K562 (cell line): ENCODE data around the gene SRGN. TPM values are rescaled to one million over a fixed set of nuclear protein-coding genes. Genes with fewer than 3 reads are reported as not detected.

Experiments
- CREBBP ChIP-seq: IDR thresholded peaks from one replicate; pipeline ENCODE4 v1.6.1; 2012; ENCODE audit warnings: low read depth, mild to moderate bottlenecking, control low read depth, inconsistent platforms, low read length
- KDM5B ChIP-seq: fragments of 200-600 bp; sonication (generic); IDR thresholded peaks from 2 replicates; pipeline ENCODE4 v1.6.1; 2012; ENCODE audit warnings: low read depth, mild to moderate bottlenecking, moderate library complexity, low read length, control low read depth, inconsistent platforms; ENCODE audit not compliant: insufficient replicate concordance
- KLF1 ChIP-seq: fragments of 450-650 bp; IDR thresholded peaks from 2 replicates; pipeline ENCODE4 v1.6.1; 2016; ENCODE audit warnings: missing genetic modification characterization, missing compliant biosample characterization
- POLR2H ChIP-seq: IDR thresholded peaks from 2 replicates; pipeline ENCODE4 v1.6.1; 2016; ENCODE audit warnings: missing genetic modification characterization, low read depth, mild to moderate bottlenecking, control low read depth, missing compliant biosample characterization, moderate library complexity
- RFX5 ChIP-seq: IDR thresholded peaks from 2 replicates; pipeline ENCODE4 v1.6.1; 2011; ENCODE audit warnings: low read depth, mild to moderate bottlenecking, improper control_type of control experiment, low read length
- ZNF133 ChIP-seq: fragments of 250-450 bp; sonication (Bioruptor Pico); IDR thresholded peaks from 2 replicates; pipeline ENCODE4 v1.4.0; 2020; ENCODE audit warnings: mild to moderate bottlenecking
- ZNF263 ChIP-seq: sonication (generic); formaldehyde crosslinking; IDR thresholded peaks from 2 replicates; pipeline ENCODE4 v1.8.0; 2022; ENCODE audit warnings: mild to moderate bottlenecking, missing genetic modification reagents, borderline replicate concordance
- ZNF274 ChIP-seq: IDR thresholded peaks from 2 replicates; pipeline ENCODE4 v1.6.1; 2011; ENCODE audit warnings: low read depth, mild to moderate bottlenecking, low read length, moderate library complexity, borderline replicate concordance
- polyA plus RNA-seq, 8 experiments: library from polyadenylated mRNA; depleted of rRNA in 4 of 8; stranded (reverse) in 5 of 8; unstranded in 3 of 8; fragments of >200 nt; fragmentation: Nextera tagmentation in 2 of 8; fragmentation: Illumina TruSeq in 1 of 8; extraction: Ambion mirVana in 2 of 8; extraction: Trizol in 1 of 8; gene quantifications; 2 replicates each; pipeline versions ENCODE4 v1.2.1 to v1.2.3, GENCODE V29; 2011 to 2014; ENCODE audit warnings: inconsistent platforms in 1 of 8, missing spikeins in 1 of 8
- total RNA-seq, 7 experiments: library from RNA; depleted of rRNA in 6 of 7; stranded (reverse); fragments of >200 nt in 6 of 7; fragmentation: Illumina TruSeq in 2 of 7; extraction: Trizol in 2 of 7; gene quantifications; 2 replicates each; pipeline versions ENCODE4 v1.2.1 to v1.2.3, GENCODE V29; 2011 to 2021; ENCODE audit warnings: low replicate concordance in 1 of 7
- TF ChIP-seq, protein P1 (sequence below), 3 experiments: IDR thresholded peaks in 2 of 3; conservative IDR thresholded peaks in 1 of 3; 2 replicates each; pipeline ENCODE4 v1.5.1; 2011 to 2012; ENCODE audit warnings: low read length in 3 of 3, mild to moderate bottlenecking in 3 of 3, control low read depth in 2 of 3, improper control_type of control experiment in 1 of 3, inconsistent platforms in 1 of 3, low read depth in 1 of 3, mixed read lengths in 1 of 3, moderate library complexity in 1 of 3; ENCODE audit not compliant: insufficient read depth in 2 of 3
- TF ChIP-seq, protein P2 (sequence below): fragments of 250-450 bp; sonication (Bioruptor Pico); IDR thresholded peaks from 2 replicates; pipeline ENCODE4 v1.4.0; 2020
- TF ChIP-seq, protein P3 (sequence below): fragments of 450-650 bp; IDR thresholded peaks from 2 replicates; pipeline ENCODE4 v1.6.1; 2016; ENCODE audit warnings: borderline replicate concordance
- TF ChIP-seq, protein P4 (sequence below): sonication (generic); formaldehyde crosslinking; IDR thresholded peaks from 2 replicates; pipeline ENCODE4 v1.8.0; 2022; ENCODE audit warnings: missing genetic modification reagents, mild to moderate bottlenecking, moderate library complexity, borderline replicate concordance
- TF ChIP-seq, protein P5 (sequence below): sonication (generic); formaldehyde crosslinking; IDR thresholded peaks from 2 replicates; pipeline ENCODE4 v1.8.1; 2023; ENCODE audit warnings: mild to moderate bottlenecking, missing genetic modification reagents

The SRGN gene
- total and polyA plus RNA-seq, 9 of the 15 experiments (the other 6 are each of a cell fraction or from before 2014, with no cell fraction given) = 136 to 304 (median 180) TPM

DNA sequence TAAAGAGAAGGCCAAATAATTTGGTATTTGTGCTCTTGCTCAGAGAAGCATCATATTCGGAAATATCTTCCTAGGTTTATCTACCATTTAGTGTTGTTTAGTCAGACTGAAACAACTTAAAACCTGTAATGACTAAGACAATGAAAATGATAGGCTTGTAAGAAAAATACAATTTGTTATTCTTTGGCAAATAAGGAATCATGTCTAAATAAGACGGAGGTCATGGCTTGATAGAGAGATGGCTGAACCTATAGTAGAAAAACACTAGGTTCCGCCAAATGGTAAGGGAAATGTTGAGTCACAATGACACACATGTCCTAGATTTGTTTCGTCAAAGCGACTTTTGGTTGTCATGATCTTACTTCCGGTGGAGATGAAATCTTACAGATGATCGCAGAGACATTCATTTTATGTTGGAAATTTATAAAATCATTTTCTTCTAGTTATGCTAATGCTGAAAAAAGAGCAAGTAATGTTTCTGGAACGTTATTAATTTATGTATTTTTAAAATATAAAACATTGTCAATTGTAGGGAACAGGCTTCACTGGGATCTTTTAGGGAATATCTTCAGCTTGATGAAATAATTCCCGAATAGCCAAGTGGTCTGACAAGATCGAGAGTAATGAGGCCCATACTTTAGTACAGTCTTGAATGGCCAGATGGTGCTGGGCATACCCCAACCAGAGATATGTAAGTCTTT lies 1.0 kb downstream of the SRGN start (continued):
- TF ChIP-seq, protein P1, sequence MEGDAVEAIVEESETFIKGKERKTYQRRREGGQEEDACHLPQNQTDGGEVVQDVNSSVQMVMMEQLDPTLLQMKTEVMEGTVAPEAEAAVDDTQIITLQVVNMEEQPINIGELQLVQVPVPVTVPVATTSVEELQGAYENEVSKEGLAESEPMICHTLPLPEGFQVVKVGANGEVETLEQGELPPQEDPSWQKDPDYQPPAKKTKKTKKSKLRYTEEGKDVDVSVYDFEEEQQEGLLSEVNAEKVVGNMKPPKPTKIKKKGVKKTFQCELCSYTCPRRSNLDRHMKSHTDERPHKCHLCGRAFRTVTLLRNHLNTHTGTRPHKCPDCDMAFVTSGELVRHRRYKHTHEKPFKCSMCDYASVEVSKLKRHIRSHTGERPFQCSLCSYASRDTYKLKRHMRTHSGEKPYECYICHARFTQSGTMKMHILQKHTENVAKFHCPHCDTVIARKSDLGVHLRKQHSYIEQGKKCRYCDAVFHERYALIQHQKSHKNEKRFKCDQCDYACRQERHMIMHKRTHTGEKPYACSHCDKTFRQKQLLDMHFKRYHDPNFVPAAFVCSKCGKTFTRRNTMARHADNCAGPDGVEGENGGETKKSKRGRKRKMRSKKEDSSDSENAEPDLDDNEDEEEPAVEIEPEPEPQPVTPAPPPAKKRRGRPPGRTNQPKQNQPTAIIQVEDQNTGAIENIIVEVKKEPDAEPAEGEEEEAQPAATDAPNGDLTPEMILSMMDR (IDR thresholded peaks at IDR 0.05 in 2 of 3, conservative IDR thresholded peaks at IDR 0.05 in 1 of 3; ENCODE audit: insufficient read depth in 2 of 3, low read depth in 1 of 3, low read length in 3 of 3) = 0 out of 6 replicates have a peak, but pooled peaks of 1 of the 3 experiments have one; percentile 17
- TF ChIP-seq CREBBP (no peak), KLF1 (tag) (no peak), RFX5 (no peak), ZNF274 (no peak), ZNF133 (CRISPR knock-in tag) (no peak), ZNF263 (CRISPR knock-in tag) (no peak), POLR2H (tag) (peak; percentile 88), KDM5B (no peak)
- TF ChIP-seq, protein P2, sequence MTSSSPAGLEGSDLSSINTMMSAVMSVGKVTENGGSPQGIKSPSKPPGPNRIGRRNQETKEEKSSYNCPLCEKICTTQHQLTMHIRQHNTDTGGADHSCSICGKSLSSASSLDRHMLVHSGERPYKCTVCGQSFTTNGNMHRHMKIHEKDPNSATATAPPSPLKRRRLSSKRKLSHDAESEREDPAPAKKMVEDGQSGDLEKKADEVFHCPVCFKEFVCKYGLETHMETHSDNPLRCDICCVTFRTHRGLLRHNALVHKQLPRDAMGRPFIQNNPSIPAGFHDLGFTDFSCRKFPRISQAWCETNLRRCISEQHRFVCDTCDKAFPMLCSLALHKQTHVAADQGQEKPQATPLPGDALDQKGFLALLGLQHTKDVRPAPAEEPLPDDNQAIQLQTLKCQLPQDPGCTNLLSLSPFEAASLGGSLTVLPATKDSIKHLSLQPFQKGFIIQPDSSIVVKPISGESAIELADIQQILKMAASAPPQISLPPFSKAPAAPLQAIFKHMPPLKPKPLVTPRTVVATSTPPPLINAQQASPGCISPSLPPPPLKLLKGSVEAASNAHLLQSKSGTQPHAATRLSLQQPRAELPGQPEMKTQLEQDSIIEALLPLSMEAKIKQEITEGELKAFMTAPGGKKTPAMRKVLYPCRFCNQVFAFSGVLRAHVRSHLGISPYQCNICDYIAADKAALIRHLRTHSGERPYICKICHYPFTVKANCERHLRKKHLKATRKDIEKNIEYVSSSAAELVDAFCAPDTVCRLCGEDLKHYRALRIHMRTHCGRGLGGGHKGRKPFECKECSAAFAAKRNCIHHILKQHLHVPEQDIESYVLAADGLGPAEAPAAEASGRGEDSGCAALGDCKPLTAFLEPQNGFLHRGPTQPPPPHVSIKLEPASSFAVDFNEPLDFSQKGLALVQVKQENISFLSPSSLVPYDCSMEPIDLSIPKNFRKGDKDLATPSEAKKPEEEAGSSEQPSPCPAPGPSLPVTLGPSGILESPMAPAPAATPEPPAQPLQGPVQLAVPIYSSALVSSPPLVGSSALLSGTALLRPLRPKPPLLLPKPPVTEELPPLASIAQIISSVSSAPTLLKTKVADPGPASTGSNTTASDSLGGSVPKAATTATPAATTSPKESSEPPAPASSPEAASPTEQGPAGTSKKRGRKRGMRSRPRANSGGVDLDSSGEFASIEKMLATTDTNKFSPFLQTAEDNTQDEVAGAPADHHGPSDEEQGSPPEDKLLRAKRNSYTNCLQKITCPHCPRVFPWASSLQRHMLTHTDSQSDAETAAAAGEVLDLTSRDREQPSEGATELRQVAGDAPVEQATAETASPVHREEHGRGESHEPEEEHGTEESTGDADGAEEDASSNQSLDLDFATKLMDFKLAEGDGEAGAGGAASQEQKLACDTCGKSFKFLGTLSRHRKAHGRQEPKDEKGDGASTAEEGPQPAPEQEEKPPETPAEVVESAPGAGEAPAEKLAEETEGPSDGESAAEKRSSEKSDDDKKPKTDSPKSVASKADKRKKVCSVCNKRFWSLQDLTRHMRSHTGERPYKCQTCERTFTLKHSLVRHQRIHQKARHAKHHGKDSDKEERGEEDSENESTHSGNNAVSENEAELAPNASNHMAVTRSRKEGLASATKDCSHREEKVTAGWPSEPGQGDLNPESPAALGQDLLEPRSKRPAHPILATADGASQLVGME = no peak
- TF ChIP-seq, protein P3, sequence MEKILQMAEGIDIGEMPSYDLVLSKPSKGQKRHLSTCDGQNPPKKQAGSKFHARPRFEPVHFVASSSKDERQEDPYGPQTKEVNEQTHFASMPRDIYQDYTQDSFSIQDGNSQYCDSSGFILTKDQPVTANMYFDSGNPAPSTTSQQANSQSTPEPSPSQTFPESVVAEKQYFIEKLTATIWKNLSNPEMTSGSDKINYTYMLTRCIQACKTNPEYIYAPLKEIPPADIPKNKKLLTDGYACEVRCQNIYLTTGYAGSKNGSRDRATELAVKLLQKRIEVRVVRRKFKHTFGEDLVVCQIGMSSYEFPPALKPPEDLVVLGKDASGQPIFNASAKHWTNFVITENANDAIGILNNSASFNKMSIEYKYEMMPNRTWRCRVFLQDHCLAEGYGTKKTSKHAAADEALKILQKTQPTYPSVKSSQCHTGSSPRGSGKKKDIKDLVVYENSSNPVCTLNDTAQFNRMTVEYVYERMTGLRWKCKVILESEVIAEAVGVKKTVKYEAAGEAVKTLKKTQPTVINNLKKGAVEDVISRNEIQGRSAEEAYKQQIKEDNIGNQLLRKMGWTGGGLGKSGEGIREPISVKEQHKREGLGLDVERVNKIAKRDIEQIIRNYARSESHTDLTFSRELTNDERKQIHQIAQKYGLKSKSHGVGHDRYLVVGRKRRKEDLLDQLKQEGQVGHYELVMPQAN = no peak
- TF ChIP-seq, protein P4, sequence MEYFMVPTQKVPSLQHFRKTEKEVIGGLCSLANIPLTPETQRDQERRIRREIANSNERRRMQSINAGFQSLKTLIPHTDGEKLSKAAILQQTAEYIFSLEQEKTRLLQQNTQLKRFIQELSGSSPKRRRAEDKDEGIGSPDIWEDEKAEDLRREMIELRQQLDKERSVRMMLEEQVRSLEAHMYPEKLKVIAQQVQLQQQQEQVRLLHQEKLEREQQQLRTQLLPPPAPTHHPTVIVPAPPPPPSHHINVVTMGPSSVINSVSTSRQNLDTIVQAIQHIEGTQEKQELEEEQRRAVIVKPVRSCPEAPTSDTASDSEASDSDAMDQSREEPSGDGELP (CRISPR knock-in tag) = no peak; the same call in 1 of the 2 replicates
- TF ChIP-seq, protein P5, sequence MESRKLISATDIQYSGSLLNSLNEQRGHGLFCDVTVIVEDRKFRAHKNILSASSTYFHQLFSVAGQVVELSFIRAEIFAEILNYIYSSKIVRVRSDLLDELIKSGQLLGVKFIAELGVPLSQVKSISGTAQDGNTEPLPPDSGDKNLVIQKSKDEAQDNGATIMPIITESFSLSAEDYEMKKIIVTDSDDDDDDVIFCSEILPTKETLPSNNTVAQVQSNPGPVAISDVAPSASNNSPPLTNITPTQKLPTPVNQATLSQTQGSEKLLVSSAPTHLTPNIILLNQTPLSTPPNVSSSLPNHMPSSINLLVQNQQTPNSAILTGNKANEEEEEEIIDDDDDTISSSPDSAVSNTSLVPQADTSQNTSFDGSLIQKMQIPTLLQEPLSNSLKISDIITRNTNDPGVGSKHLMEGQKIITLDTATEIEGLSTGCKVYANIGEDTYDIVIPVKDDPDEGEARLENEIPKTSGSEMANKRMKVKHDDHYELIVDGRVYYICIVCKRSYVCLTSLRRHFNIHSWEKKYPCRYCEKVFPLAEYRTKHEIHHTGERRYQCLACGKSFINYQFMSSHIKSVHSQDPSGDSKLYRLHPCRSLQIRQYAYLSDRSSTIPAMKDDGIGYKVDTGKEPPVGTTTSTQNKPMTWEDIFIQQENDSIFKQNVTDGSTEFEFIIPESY (CRISPR knock-in tag) = peak; percentile 31; the same call in 1 of the 2 replicates
